Transverse colon (tissue), 4 donors: ENCODE measurements around the gene CADM2. TPM values are rescaled to one million over a fixed set of nuclear protein-coding genes. Genes with fewer than 3 reads are reported as not detected.

Source experiments
- DNase-seq: peaks from one replicate; pipeline ENCODE4 v3.0.0-alpha.2; 2019
- H3K27ac ChIP-seq, 4 donors: fragments of 200-600 bp; sonication (generic); 2 replicates each; pipeline ENCODE4 v1.5.1; 2016 to 2018; ENCODE audit warnings: inconsistent platforms in 4 of 4
- H3K27me3 ChIP-seq: fragments of 200-600 bp; sonication (generic); 2 replicates; pipeline ENCODE4 v1.5.1; 2017; ENCODE audit warnings: inconsistent platforms
- H3K36me3 ChIP-seq, 4 donors: fragments of 200-600 bp; sonication (generic); 2 replicates each; pipeline ENCODE4 v1.5.1; 2017 to 2019; ENCODE audit warnings: inconsistent platforms in 4 of 4
- H3K4me1 ChIP-seq, 4 donors: fragments of 200-600 bp; sonication (generic); 2 replicates each; pipeline ENCODE4 v1.5.1; 2017 to 2020; ENCODE audit warnings: inconsistent platforms in 4 of 4
- H3K4me3 ChIP-seq, 4 donors: fragments of 200-600 bp; sonication (generic); 1 replicate in 1 of 4; 2 replicates in 3 of 4; pipeline versions ENCODE4 v1.5.1 to v1.6.1; 2017 to 2019; ENCODE audit warnings: inconsistent platforms in 4 of 4
- H3K9me3 ChIP-seq, 2 donors: fragments of 200-600 bp; sonication (generic); 2 replicates each; pipeline ENCODE4 v1.5.1; 2017 to 2019; ENCODE audit warnings: inconsistent platforms in 2 of 2
- CTCF ChIP-seq, 5 experiments: fragments of 200-600 bp in 3 of 5; fragments of 450-650 bp in 2 of 5; sonication (generic) in 3 of 5; IDR thresholded peaks; 1 replicate in 2 of 5; 2 replicates in 3 of 5; pipeline ENCODE4 v1.5.1; 2016 to 2017; ENCODE audit warnings: antibody characterized with exemption in 5 of 5, inconsistent platforms in 3 of 5, mild to moderate bottlenecking in 2 of 5, moderate library complexity in 1 of 5
- EP300 ChIP-seq: sonication (generic); formaldehyde crosslinking; IDR thresholded peaks from one replicate; pipeline ENCODE4 v1.6.1; 2017; ENCODE audit warnings: antibody characterized with exemption, low read depth
- POLR2A ChIP-seq: fragments of 450-650 bp; IDR thresholded peaks from one replicate; pipeline ENCODE4 v1.6.1; 2016; ENCODE audit warnings: antibody characterized with exemption, mild to moderate bottlenecking, moderate library complexity
- POLR2AphosphoS5 ChIP-seq, 3 donors: sonication (generic); formaldehyde crosslinking; IDR thresholded peaks; one replicate each; pipeline ENCODE4 v1.6.1; 2016; ENCODE audit warnings: antibody characterized with exemption in 3 of 3
- WGBS, 2 donors: methylation state at CpG; one replicate each; pipeline ENCODE4 v1.1.5; 2018; ENCODE audit warnings: low coverage in 1 of 2; 5-methylcytosine and 5-hydroxymethylcytosine counted together
- in situ Hi-C, 4 donors: fragments of 200-750 bp; cut with MboI; loops; one replicate each; pipeline versions ENCODE4 v1.15.0 to v1.15.1; 2017; ENCODE audit warnings: low sequenced_read_pairs in 3 of 4, low pct_ligation_motif_present in 1 of 4, low pct_unique_long_range_greater_than_20kb in 1 of 4
- intact Hi-C: fragments of 100-400 bp; cut with DNase I; formaldehyde crosslinking; loops from one replicate; pipeline ENCODE4 v1.15.1; 2023; ENCODE audit warnings: low total_unique reads
- total RNA-seq, 4 donors: library from RNA; depleted of rRNA; stranded (reverse); fragments of >200 nt; gene quantifications; one replicate each; pipeline ENCODE4 v1.1.0, GENCODE V29; 2016

Gene CADM2
- total RNA-seq, 4 donors from 2014 or later: 2.2 to 21.3 (median 4.5) TPM

GRCh38 chr3:84989102-84989501, 30.3 kb downstream of the CADM2 start:
- TF ChIP-seq POLR2A (no peak), EP300 (no peak), CTCF (IDR thresholded peaks at IDR 0.05) (no peak), POLR2AphosphoS5 (IDR thresholded peaks at IDR 0.05) (no peak)
- Histone ChIP-seq H3K27ac (no peak overlapping the region), H3K27me3 (no peaks in the 10 kb centered on the region), H3K36me3 (no peaks in the 10 kb centered on the region), H3K4me3 (no peak overlapping the region), H3K9me3 (no peaks in the 10 kb centered on the region), H3K4me1 (no peaks in the 10 kb centered on the region)
- DNase-seq: no peak
- in situ Hi-C loops: no loop called here
- intact Hi-C loops: no loop called here

- no peak overlapping the region for H3K4me3 ChIP-seq
- no peak overlapping the region for H3K27ac ChIP-seq
- no peaks in the 10 kb centered on the region for H3K27me3 ChIP-seq
- no peaks in the 10 kb centered on the region for H3K36me3 ChIP-seq
- 16 to 20% methylated on average over 1 of the region's 1 CpG for WGBS, 2 donors
- TF ChIP-seq POLR2A (no peak), CTCF (IDR thresholded peaks at IDR 0.05) (no peak), EP300 (no peak), POLR2AphosphoS5 (IDR thresholded peaks at IDR 0.05) (no peak)
- H3K4me1 ChIP-seq: no peaks in the 10 kb centered on the region
- intact Hi-C loops: no loop called here
- in situ Hi-C loops: no loop called here
- no peaks in the 10 kb centered on the region for H3K9me3 ChIP-seq
- no peak for DNase-seq
These were observed 32.7 kb downstream of the CADM2 start for GRCh38 chr3:84991422-84991900.

- no peaks in the 10 kb centered on the region for H3K4me1 ChIP-seq
- no peaks in the 10 kb centered on the region for H3K9me3 ChIP-seq
- no peaks in the 10 kb centered on the region for H3K27me3 ChIP-seq
- 66 to 72% methylated on average over 4 of the region's 4 CpGs for WGBS, 2 donors
- TF ChIP-seq POLR2A: no peak
- no peak overlapping the region for H3K27ac ChIP-seq
- H3K36me3 ChIP-seq: no peaks in the 10 kb centered on the region
- intact Hi-C loops: no loop called here
- in situ Hi-C loops: no loop called here
- H3K4me3 ChIP-seq: no peak overlapping the region
- no peak for DNase-seq
These were observed 35.2 kb downstream of the CADM2 start for GRCh38 chr3:84993956-84994355.

GRCh38 chr3:84998545-84998944, 39.8 kb downstream of the CADM2 start:
- no peaks in the 10 kb centered on the region for H3K9me3 ChIP-seq
- intact Hi-C loops (no loop called here), in situ Hi-C loops (no loop called here)
- H3K4me1 ChIP-seq: no peaks in the 10 kb centered on the region
- TF ChIP-seq EP300 (no peak), CTCF (IDR thresholded peaks at IDR 0.05) (no peak), POLR2A (no peak), POLR2AphosphoS5 (IDR thresholded peaks at IDR 0.05) (no peak)
- DNase-seq: no peak
- H3K27me3 ChIP-seq: no peaks in the 10 kb centered on the region
- H3K36me3 ChIP-seq: no peaks in the 10 kb centered on the region
- H3K27ac ChIP-seq: no peak overlapping the region
- H3K4me3 ChIP-seq: no peak overlapping the region
- WGBS, 2 donors: 56 to 74% methylated on average over 3 of the region's 3 CpGs

- no peak overlapping the region for H3K4me3 ChIP-seq
- no peaks in the 10 kb centered on the region for H3K9me3 ChIP-seq
- H3K27me3 ChIP-seq: no peaks in the 10 kb centered on the region
- no peak overlapping the region for H3K27ac ChIP-seq
- intact Hi-C loops (no loop called here), in situ Hi-C loops (no loop called here)
- H3K36me3 ChIP-seq: no peaks in the 10 kb centered on the region
- no peak for TF ChIP-seq POLR2A
- TF ChIP-seq CTCF (IDR thresholded peaks at IDR 0.05): no peak
- TF ChIP-seq EP300: no peak
- H3K4me1 ChIP-seq: no peaks in the 10 kb centered on the region
- no peak for DNase-seq
These were observed 44.7 kb downstream of the CADM2 start for GRCh38 chr3:85003479-85003878.
